B cell (primary cell): ENCODE measurements around the gene SLC17A1. TPM values are rescaled to one million over a fixed set of nuclear protein-coding genes. Genes with fewer than 3 reads are reported as not detected.

Experiments
- ATAC-seq: fragments of 200-7000 bp; cut with Tn5 transposase; one replicate; pipeline ENCODE4 v1.10.0; 2021; ENCODE audit warnings: low read depth, mild to moderate bottlenecking, moderate number of reproducible peaks, moderate library complexity
- CTCF ChIA-PET: fragments of 350-600 bp; sonication (Branson Sonifier 250); formaldehyde crosslinking; loops from one replicate; lab custom pipeline; 2021; ENCODE audit warnings: antibody characterized with exemption, inconsistent platforms; lab: Charles Lee
- POLR2A ChIA-PET: fragments of 350-600 bp; sonication (Branson Sonifier 250); formaldehyde crosslinking; loops from one replicate; lab custom pipeline; 2021; ENCODE audit warnings: antibody characterized with exemption; lab: Charles Lee
- DNase-seq: peaks from one replicate; pipeline ENCODE4 v3.0.0; 2013
- H2AFZ ChIP-seq: 2 replicates; pipeline ENCODE4 v1.6.1; 2012; ENCODE audit warnings: mild to moderate bottlenecking, low read depth, low read length; ENCODE audit not compliant: insufficient read depth, poor library complexity, severe bottlenecking
- H3K27ac ChIP-seq, 2 donors: 1 replicate in 1 of 2; 2 replicates in 1 of 2; pipeline ENCODE4 v1.5.1; 2012 to 2013; ENCODE audit warnings: low read length in 2 of 2, mild to moderate bottlenecking in 2 of 2, moderate library complexity in 1 of 2
- H3K27me3 ChIP-seq, 4 experiments: fragments of 200-600 bp in 1 of 4; sonication (generic) in 1 of 4; replicated peaks in 1 of 4; 1 replicate in 2 of 4; 2 replicates in 2 of 4; pipeline versions ENCODE4 v1.6.1 to v1.7.0; 2013 to 2016; ENCODE audit warnings: low read length in 3 of 4, mild to moderate bottlenecking in 2 of 4, mixed read lengths in 1 of 4, moderate library complexity in 1 of 4; ENCODE audit not compliant: insufficient read depth in 4 of 4, control insufficient read depth in 3 of 4; ENCODE audit errors: control extremely low read depth in 1 of 4
- H3K36me3 ChIP-seq, 2 experiments: replicated peaks in 1 of 2; 1 replicate in 1 of 2; 2 replicates in 1 of 2; pipeline versions ENCODE4 v1.6.1 to v1.7.1; 2013; ENCODE audit warnings: low read length in 1 of 2; ENCODE audit not compliant: insufficient read depth in 2 of 2, control insufficient read depth in 1 of 2; ENCODE audit errors: control extremely low read depth in 1 of 2, extremely low read depth in 1 of 2
- H3K4me1 ChIP-seq, 2 donors: fragments of 200-600 bp in 1 of 2; sonication (generic) in 1 of 2; 1 replicate in 1 of 2; 2 replicates in 1 of 2; pipeline versions ENCODE4 v1.5.1 to v1.6.1; 2013 to 2017; ENCODE audit warnings: low read length in 2 of 2; ENCODE audit not compliant: control insufficient read depth in 2 of 2, insufficient read depth in 2 of 2
- H3K4me2 ChIP-seq: replicated peaks from 2 replicates; pipeline ENCODE3; 2012; ENCODE audit warnings: mild to moderate bottlenecking, low read depth, low read length; ENCODE audit not compliant: poor library complexity, severe bottlenecking
- H3K4me3 ChIP-seq, 5 experiments: fragments of 200-600 bp in 1 of 5; sonication (generic) in 1 of 5; 1 replicate in 3 of 5; 2 replicates in 2 of 5; pipeline versions ENCODE4 v1.5.1 to v1.7.0; 2011 to 2016; ENCODE audit warnings: low read length in 4 of 5, mild to moderate bottlenecking in 4 of 5, low read depth in 2 of 5, control low read depth in 1 of 5, moderate library complexity in 1 of 5; ENCODE audit not compliant: insufficient read depth in 1 of 5; ENCODE audit errors: control extremely low read depth in 1 of 5, extremely low read depth in 1 of 5
- H3K79me2 ChIP-seq: fragments of 200-600 bp; sonication (generic); one replicate; pipeline ENCODE4 v1.6.0; 2016; ENCODE audit warnings: low read length; ENCODE audit not compliant: control insufficient read depth, insufficient read depth
- H3K9ac ChIP-seq: fragments of 200-600 bp; sonication (generic); 2 replicates; pipeline ENCODE4 v1.6.1; 2017; ENCODE audit warnings: mild to moderate bottlenecking, low read length, moderate library complexity
- H3K9me3 ChIP-seq, 3 donors: one replicate each; pipeline versions ENCODE4 v1.6.1 to v1.7.1; 2013; ENCODE audit warnings: low read length in 2 of 3; ENCODE audit not compliant: control insufficient read depth in 2 of 3, insufficient read depth in 1 of 3; ENCODE audit errors: control extremely low read depth in 1 of 3
- H4K20me1 ChIP-seq: 2 replicates; pipeline ENCODE4 v1.6.0; 2012; ENCODE audit warnings: mild to moderate bottlenecking, low read length; ENCODE audit not compliant: insufficient read depth, control insufficient read depth, poor library complexity, severe bottlenecking
- H3K27ac Mint-ChIP-seq: one replicate; pipeline ENCODE4 v1.8.0; 2021; ENCODE audit warnings: mixed read lengths
- H3K27me3 Mint-ChIP-seq: one replicate; pipeline ENCODE4 v1.8.0; 2021; ENCODE audit warnings: mixed read lengths
- H3K4me1 Mint-ChIP-seq: one replicate; pipeline ENCODE4 v1.8.0; 2021; ENCODE audit warnings: mixed read lengths
- H3K4me3 Mint-ChIP-seq: one replicate; pipeline ENCODE4 v1.8.0; 2021; ENCODE audit warnings: mixed read lengths
- H3K9me3 Mint-ChIP-seq: one replicate; pipeline ENCODE4 v1.8.0; 2022; ENCODE audit warnings: mixed read lengths; ENCODE audit not compliant: insufficient read depth
- EZH2 ChIP-seq: IDR thresholded peaks from 2 replicates; pipeline ENCODE4 v1.6.1; 2012; ENCODE audit warnings: borderline replicate concordance, low read depth, mild to moderate bottlenecking, moderate library complexity, low read length; ENCODE audit not compliant: insufficient read depth, poor library complexity, severe bottlenecking
- WGBS: methylation state at CpG from one replicate; pipeline ENCODE4 v1.1.5; 2013; ENCODE audit warnings: missing lambda C conversion rate; ENCODE audit not compliant: insufficient coverage; 5-methylcytosine and 5-hydroxymethylcytosine counted together
- intact Hi-C: fragments of 100-400 bp; cut with micrococcal nuclease; formaldehyde crosslinking; loops from one replicate; pipeline ENCODE4 v1.10.0; 2022
- polyA plus RNA-seq: library from polyadenylated mRNA; depleted of rRNA; stranded (reverse); fragments of >200 nt; gene quantifications from 2 replicates; pipeline ENCODE4 v1.2.3, GENCODE V29; 2012
- total RNA-seq, 2 donors: library from RNA; stranded (reverse); fragments of 120-200 nt in 1 of 2; gene quantifications; 1 replicate in 1 of 2; 2 replicates in 1 of 2; pipeline versions ENCODE4 v1.2.3 to v1.2.4, GENCODE V29; 2013 to 2022
- TF ChIP-seq, protein P1 (sequence below): fragments of 200-600 bp; IDR thresholded peaks from one replicate; pipeline ENCODE4 v1.8.0; 2022; ENCODE audit warnings: antibody characterized with exemption, mild to moderate bottlenecking

Gene SLC17A1
- total and polyA plus RNA-seq, 2 donors (not counting 1 experiment from before 2014, with no cell fraction given): not detected

DNA sequence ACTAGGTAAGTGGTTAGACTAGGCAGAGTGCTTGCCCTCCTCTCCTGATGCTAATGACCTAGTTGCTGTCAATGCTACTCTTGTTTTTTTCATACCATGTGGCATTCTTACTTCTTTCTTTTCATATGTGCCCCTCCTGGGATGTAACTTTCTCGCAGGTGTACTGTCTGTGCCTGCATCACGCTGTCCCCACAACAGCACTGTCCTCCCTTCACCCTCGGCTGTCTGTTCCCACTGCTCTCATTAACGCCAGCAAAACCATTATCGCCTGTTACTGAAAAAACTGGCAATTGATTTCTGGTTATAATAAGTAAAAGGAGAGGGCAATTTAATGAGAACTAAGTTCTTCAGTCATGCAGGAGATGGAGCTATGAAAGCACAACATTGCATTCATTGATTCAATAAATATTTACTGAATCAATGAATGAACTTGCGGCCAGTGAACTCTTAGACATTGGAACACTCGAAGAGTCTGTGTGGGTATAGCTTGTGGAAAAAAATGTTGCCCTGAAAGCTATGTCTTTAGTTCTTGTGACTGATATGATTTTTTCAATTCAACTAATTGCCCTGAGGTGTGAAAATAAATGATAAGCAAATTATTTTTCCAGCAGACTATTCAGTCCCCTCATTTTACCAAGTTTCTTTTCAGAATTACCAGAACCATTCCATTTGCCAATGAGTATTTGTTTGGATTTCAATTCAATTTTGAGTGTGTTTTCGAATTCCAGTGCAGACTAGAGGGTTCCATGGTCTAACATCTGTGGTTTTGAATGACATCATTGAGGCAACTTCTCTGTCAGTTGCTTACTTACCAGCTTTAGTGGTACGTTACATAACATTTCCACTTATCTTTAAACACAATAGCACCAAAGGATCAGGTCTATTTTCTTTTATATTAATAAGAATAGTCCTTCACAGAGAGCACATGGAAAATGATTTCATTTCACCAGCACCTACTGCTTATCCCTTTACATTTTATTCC lies 75.2 kb downstream of the SLC17A1 start:
- H3K4me3 ChIP-seq: no peak overlapping the region
- Mint-ChIP-seq H3K27ac (no peak overlapping the region), H3K4me1 (no peaks in the 10 kb centered on the region), H3K4me3 (no peak overlapping the region), H3K9me3 (no peaks in the 10 kb centered on the region), H3K27me3 (peaks cover 24% of the 10 kb centered on the region)
- 62% methylated on average over 2 of the region's 9 CpGs for WGBS
- H3K79me2 ChIP-seq: no peaks in the 10 kb centered on the region
- H3K9me3 ChIP-seq: no peaks in the 10 kb centered on the region
- H3K27ac ChIP-seq: no peak overlapping the region
- ATAC-seq (no peak), DNase-seq (no peak)
- no peak overlapping the region for H3K9ac ChIP-seq
- no peak overlapping the region for H2AFZ ChIP-seq
- H3K36me3 ChIP-seq: no peaks in the 10 kb centered on the region
- H3K4me2 ChIP-seq: no peak overlapping the region
- CTCF ChIA-PET: no interaction called here
- H3K4me1 ChIP-seq: no peaks in the 10 kb centered on the region
- no peaks in the 10 kb centered on the region for H3K27me3 ChIP-seq
- intact Hi-C loops: no loop called here
- POLR2A ChIA-PET: no interaction called here
- TF ChIP-seq EZH2: no peak
- TF ChIP-seq, protein P1, sequence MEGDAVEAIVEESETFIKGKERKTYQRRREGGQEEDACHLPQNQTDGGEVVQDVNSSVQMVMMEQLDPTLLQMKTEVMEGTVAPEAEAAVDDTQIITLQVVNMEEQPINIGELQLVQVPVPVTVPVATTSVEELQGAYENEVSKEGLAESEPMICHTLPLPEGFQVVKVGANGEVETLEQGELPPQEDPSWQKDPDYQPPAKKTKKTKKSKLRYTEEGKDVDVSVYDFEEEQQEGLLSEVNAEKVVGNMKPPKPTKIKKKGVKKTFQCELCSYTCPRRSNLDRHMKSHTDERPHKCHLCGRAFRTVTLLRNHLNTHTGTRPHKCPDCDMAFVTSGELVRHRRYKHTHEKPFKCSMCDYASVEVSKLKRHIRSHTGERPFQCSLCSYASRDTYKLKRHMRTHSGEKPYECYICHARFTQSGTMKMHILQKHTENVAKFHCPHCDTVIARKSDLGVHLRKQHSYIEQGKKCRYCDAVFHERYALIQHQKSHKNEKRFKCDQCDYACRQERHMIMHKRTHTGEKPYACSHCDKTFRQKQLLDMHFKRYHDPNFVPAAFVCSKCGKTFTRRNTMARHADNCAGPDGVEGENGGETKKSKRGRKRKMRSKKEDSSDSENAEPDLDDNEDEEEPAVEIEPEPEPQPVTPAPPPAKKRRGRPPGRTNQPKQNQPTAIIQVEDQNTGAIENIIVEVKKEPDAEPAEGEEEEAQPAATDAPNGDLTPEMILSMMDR: no peak
- no peaks in the 10 kb centered on the region for H4K20me1 ChIP-seq

DNA sequence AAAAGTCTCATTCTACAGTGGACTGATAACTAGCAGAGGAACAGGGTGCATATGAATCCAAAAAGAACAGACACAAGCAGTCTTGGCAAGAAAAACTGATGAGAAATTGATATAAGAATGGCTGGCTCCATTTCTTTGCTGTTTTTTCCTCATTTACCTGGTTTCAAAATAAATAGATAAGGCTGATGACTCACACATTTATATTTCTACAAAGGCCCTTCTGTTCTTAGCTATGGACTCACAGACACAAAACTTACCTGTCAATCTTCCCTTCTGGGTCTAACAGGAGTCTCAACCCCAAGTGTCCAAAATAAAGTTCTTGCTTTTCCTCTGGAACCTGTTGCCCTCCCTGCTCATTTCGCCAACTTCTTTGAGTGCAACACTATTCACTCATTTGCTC lies 76.4 kb downstream of the SLC17A1 start:
- ChIA-PET POLR2A (no interaction called here), CTCF (no interaction called here)
- no peak overlapping the region for H3K4me3 ChIP-seq
- H3K36me3 ChIP-seq: no peaks in the 10 kb centered on the region
- H4K20me1 ChIP-seq: no peaks in the 10 kb centered on the region
- Mint-ChIP-seq H3K4me3 (no peak overlapping the region), H3K9me3 (no peaks in the 10 kb centered on the region), H3K4me1 (no peaks in the 10 kb centered on the region), H3K27me3 (peaks cover 20% of the 10 kb centered on the region), H3K27ac (no peak overlapping the region)
- no peak overlapping the region for H2AFZ ChIP-seq
- no peak for DNase-seq
- H3K9me3 ChIP-seq: no peaks in the 10 kb centered on the region
- 100% methylated on average over 1 of the region's 1 CpG for WGBS
- no peak for ATAC-seq
- no peak for TF ChIP-seq EZH2
- no peaks in the 10 kb centered on the region for H3K27me3 ChIP-seq
- no peaks in the 10 kb centered on the region for H3K79me2 ChIP-seq
- no peak overlapping the region for H3K27ac ChIP-seq
- no peak overlapping the region for H3K4me2 ChIP-seq
- intact Hi-C loops: no loop called here
- H3K4me1 ChIP-seq: no peaks in the 10 kb centered on the region
- no peak overlapping the region for H3K9ac ChIP-seq
